IMR-90 (cell line): Measurements from ENCODE around the gene CPNE2. TPM values are rescaled to one million over a fixed set of nuclear protein-coding genes. Genes with fewer than 3 reads are reported as not detected.

ENCODE experiments used
- ATAC-seq: fragments of 200-7000 bp; cut with Tn5 transposase; 2 replicates; pipeline ENCODE4 v1.9.1; 2020; ENCODE audit warnings: low read depth, mild to moderate bottlenecking, moderate library complexity
- BruUV-seq: library from RNA; stranded (reverse); fragments of 400-500 nt; replicated peaks from 2 replicates; lab custom pipeline; 2021; lab: Mats Ljungman, UMichigan
- CTCF ChIA-PET: fragments of 300-600 bp; formaldehyde crosslinking; extraction: SDS; loops from one replicate; lab custom pipeline; 2021; ENCODE audit warnings: antibody characterized with exemption; lab: Yijun Ruan, JAX
- POLR2A ChIA-PET: fragments of 300-600 bp; sonication (Branson Sonifier 250); formaldehyde crosslinking; loops from one replicate; lab custom pipeline; 2022; ENCODE audit warnings: antibody characterized with exemption; ENCODE audit not compliant: unreplicated experiment; lab: Charles Lee
- DNase-seq: peaks from one replicate; pipeline ENCODE4 v3.0.0; 2013
- H2AFZ ChIP-seq: replicated peaks from 2 replicates; pipeline ENCODE3; 2013; ENCODE audit warnings: low read length, mild to moderate bottlenecking; ENCODE audit not compliant: poor library complexity
- H2AK5ac ChIP-seq: 2 replicates; pipeline ENCODE4 v1.6.1; 2013; ENCODE audit warnings: low read depth, low read length, inconsistent platforms
- H2AK9ac ChIP-seq: replicated peaks from 2 replicates; pipeline ENCODE3; 2013; ENCODE audit warnings: mild to moderate bottlenecking, low read depth, low read length, moderate library complexity; ENCODE audit not compliant: poor library complexity
- H2BK120ac ChIP-seq: 2 replicates; pipeline ENCODE4 v1.6.1; 2013; ENCODE audit warnings: low read depth, low read length, inconsistent platforms
- H2BK15ac ChIP-seq: 3 replicates; pipeline ENCODE4 v1.6.1; 2013; ENCODE audit warnings: low read depth, low read length, inconsistent platforms
- H2BK20ac ChIP-seq: 2 replicates; pipeline ENCODE4 v1.6.1; 2013; ENCODE audit warnings: low read depth, mild to moderate bottlenecking, inconsistent platforms, low read length, moderate library complexity
- H2BK5ac ChIP-seq: 2 replicates; pipeline ENCODE4 v1.6.1; 2013; ENCODE audit warnings: mild to moderate bottlenecking, low read depth, low read length, inconsistent platforms; ENCODE audit not compliant: poor library complexity, severe bottlenecking
- H3K14ac ChIP-seq: replicated peaks from 2 replicates; pipeline ENCODE4 v1.6.1; 2013; ENCODE audit warnings: low read depth, low read length, inconsistent platforms
- H3K18ac ChIP-seq: 2 replicates; pipeline ENCODE4 v1.6.1; 2013; ENCODE audit warnings: low read depth, low read length, control low read depth
- H3K23ac ChIP-seq: 2 replicates; pipeline ENCODE4 v1.6.1; 2013; ENCODE audit warnings: low read depth, low read length, inconsistent platforms
- H3K27ac ChIP-seq: 2 replicates; pipeline ENCODE4 v1.5.1; 2013; ENCODE audit warnings: mild to moderate bottlenecking, control low read depth, low read length; ENCODE audit not compliant: insufficient read depth
- H3K27me3 ChIP-seq: 2 replicates; pipeline ENCODE4 v1.6.1; 2013; ENCODE audit warnings: low read length; ENCODE audit not compliant: control insufficient read depth, insufficient read depth
- H3K36me3 ChIP-seq: 2 replicates; pipeline ENCODE4 v1.6.1; 2013; ENCODE audit warnings: low read length, mixed read lengths; ENCODE audit not compliant: control insufficient read depth, insufficient read depth
- H3K4ac ChIP-seq: 2 replicates; pipeline ENCODE4 v1.6.1; 2013; ENCODE audit warnings: low read depth, low read length, inconsistent platforms
- H3K4me1 ChIP-seq: 2 replicates; pipeline ENCODE4 v1.6.1; 2013; ENCODE audit warnings: low read length, mixed read lengths; ENCODE audit not compliant: control insufficient read depth, insufficient read depth
- H3K4me2 ChIP-seq: 2 replicates; pipeline ENCODE4 v1.6.1; 2013; ENCODE audit warnings: low read depth, mild to moderate bottlenecking, control low read depth, low read length, moderate library complexity
- H3K4me3 ChIP-seq: 2 replicates; pipeline ENCODE4 v1.5.1; 2013; ENCODE audit warnings: low read depth, mild to moderate bottlenecking, control low read depth, low read length, moderate library complexity; ENCODE audit not compliant: insufficient read depth
- H3K56ac ChIP-seq: 2 replicates; pipeline ENCODE4 v1.6.1; 2013; ENCODE audit warnings: low read length, inconsistent platforms; ENCODE audit not compliant: insufficient read depth; ENCODE audit errors: extremely low read depth
- H3K79me1 ChIP-seq, 2 experiments: 2 replicates each; pipeline ENCODE4 v1.6.1; 2013; ENCODE audit warnings: low read length in 2 of 2, inconsistent platforms in 1 of 2, low read depth in 1 of 2
- H3K9ac ChIP-seq: 2 replicates; pipeline ENCODE4 v1.6.1; 2013; ENCODE audit warnings: low read depth, low read length, control low read depth
- H3K9me1 ChIP-seq: 2 replicates; pipeline ENCODE4 v1.6.1; 2013; ENCODE audit warnings: low read length, inconsistent platforms; ENCODE audit not compliant: insufficient read depth
- H3K9me3 ChIP-seq: 2 replicates; pipeline ENCODE4 v1.6.1; 2013; ENCODE audit warnings: low read length; ENCODE audit not compliant: control insufficient read depth, insufficient read depth
- H4K20me1 ChIP-seq: 2 replicates; pipeline ENCODE4 v1.6.1; 2013; ENCODE audit warnings: low read length, inconsistent platforms; ENCODE audit not compliant: insufficient read depth
- H4K5ac ChIP-seq: 2 replicates; pipeline ENCODE4 v1.6.1; 2013; ENCODE audit warnings: mild to moderate bottlenecking, low read depth, low read length, control low read depth
- H4K8ac ChIP-seq, 2 experiments: 2 replicates each; pipeline ENCODE4 v1.6.1; 2013; ENCODE audit warnings: low read depth in 2 of 2, low read length in 2 of 2, control low read depth in 1 of 2, inconsistent platforms in 1 of 2
- H4K91ac ChIP-seq: 2 replicates; pipeline ENCODE4 v1.6.1; 2013; ENCODE audit warnings: low read depth, low read length, inconsistent platforms; ENCODE audit not compliant: insufficient read depth
- BHLHE40 ChIP-seq: fragments of 150-350 bp; IDR thresholded peaks from 2 replicates; pipeline ENCODE4 v1.6.1; 2016; ENCODE audit warnings: mild to moderate bottlenecking, low read depth, low read length
- CEBPB ChIP-seq: IDR thresholded peaks from 2 replicates; pipeline ENCODE4 v1.6.1; 2012; ENCODE audit warnings: low read depth, low read length, improper control_type of control experiment
- CHD1 ChIP-seq: IDR thresholded peaks from 2 replicates; pipeline ENCODE4 v1.6.1; 2012; ENCODE audit warnings: low read depth, low read length, improper control_type of control experiment
- FOS ChIP-seq: fragments of 150-350 bp; IDR thresholded peaks from 2 replicates; pipeline ENCODE4 v1.6.1; 2016; ENCODE audit warnings: low read depth, low read length
- MAFK ChIP-seq: IDR thresholded peaks from 2 replicates; pipeline ENCODE4 v1.6.1; 2012; ENCODE audit warnings: low read depth, low read length, improper control_type of control experiment
- MAZ ChIP-seq: IDR thresholded peaks from 2 replicates; pipeline ENCODE4 v1.6.1; 2012; ENCODE audit warnings: low read depth, mild to moderate bottlenecking, low read length, improper control_type of control experiment, moderate library complexity, borderline replicate concordance
- MXI1 ChIP-seq: IDR thresholded peaks from 2 replicates; pipeline ENCODE4 v1.6.1; 2012; ENCODE audit warnings: low read depth, mild to moderate bottlenecking, low read length, moderate library complexity, borderline replicate concordance
- NFE2L2 ChIP-seq: fragments of 150-350 bp; IDR thresholded peaks from 2 replicates; pipeline ENCODE4 v1.6.1; 2016; ENCODE audit warnings: low read depth, mild to moderate bottlenecking, low read length
- POLR2A ChIP-seq: IDR thresholded peaks from 2 replicates; pipeline ENCODE4 v1.6.1; 2012; ENCODE audit warnings: mild to moderate bottlenecking, low read depth, low read length
- RAD21 ChIP-seq: IDR thresholded peaks from 2 replicates; pipeline ENCODE4 v1.6.1; 2012; ENCODE audit warnings: low read length, improper control_type of control experiment
- RCOR1 ChIP-seq: IDR thresholded peaks from 2 replicates; pipeline ENCODE4 v1.6.1; 2012; ENCODE audit warnings: mild to moderate bottlenecking, low read length, improper control_type of control experiment; ENCODE audit not compliant: insufficient replicate concordance
- RFX5 ChIP-seq: IDR thresholded peaks from 2 replicates; pipeline ENCODE4 v1.8.0; 2012; ENCODE audit warnings: low read depth, mild to moderate bottlenecking, low read length, moderate library complexity
- SMC3 ChIP-seq: fragments of 150-350 bp; IDR thresholded peaks from 2 replicates; pipeline ENCODE4 v1.6.1; 2016; ENCODE audit warnings: low read depth, mild to moderate bottlenecking, antibody characterized with exemption, low read length, moderate library complexity
- WGBS, 2 experiments: methylation state at CpG; one replicate each; pipeline versions ENCODE4 v1.1.5 to v1.1.7; 2013; ENCODE audit warnings: missing lambda C conversion rate in 2 of 2; ENCODE audit not compliant: insufficient read length in 1 of 2; ENCODE audit errors: extremely low coverage in 2 of 2; 5-methylcytosine and 5-hydroxymethylcytosine counted together
- dilution Hi-C: fragments of 300-500 bp; cut with HindIII; formaldehyde crosslinking; loops from one replicate; pipeline ENCODE4 v1.14.3; 2018; ENCODE audit warnings: low sequenced_read_pairs; ENCODE audit not compliant: unreplicated experiment
- in situ Hi-C: fragments of 300-500 bp; cut with MboI; formaldehyde crosslinking; loops from 3 replicates; pipeline ENCODE4 v1.14.3; 2019; ENCODE audit warnings: low sequenced_read_pairs, inconsistent platforms, mixed read lengths
- intact Hi-C: fragments of 100-400 bp; cut with micrococcal nuclease; formaldehyde crosslinking; loops from 2 replicates; pipeline ENCODE4 v1.10.0; 2022
- polyA plus RNA-seq, 3 experiments: library from polyadenylated mRNA; depleted of rRNA; stranded (reverse); fragments of >200 nt; gene quantifications; 2 replicates each; pipeline ENCODE4 v1.2.3, GENCODE V29; 2012; ENCODE audit warnings: low replicate concordance in 1 of 3
- total RNA-seq: library from RNA; depleted of rRNA; stranded (reverse); fragments of >200 nt; gene quantifications from 2 replicates; pipeline ENCODE4 v1.2.3, GENCODE V29; 2012
- TF ChIP-seq, protein P1 (sequence below): fragments of 150-350 bp; IDR thresholded peaks from 2 replicates; pipeline ENCODE4 v1.6.1; 2016; ENCODE audit warnings: low read depth, mild to moderate bottlenecking, low read length, moderate library complexity, borderline replicate concordance
- TF ChIP-seq, protein P2 (sequence below): fragments of 150-350 bp; IDR thresholded peaks from 2 replicates; pipeline ENCODE4 v1.6.1; 2017; ENCODE audit warnings: mild to moderate bottlenecking, antibody characterized with exemption, low read length, low read depth
- TF ChIP-seq, protein P3 (sequence below): conservative IDR thresholded peaks from 2 replicates; pipeline ENCODE4 v1.5.1; 2012; ENCODE audit warnings: mild to moderate bottlenecking, low read depth, low read length, improper control_type of control experiment

The CPNE2 gene
- total and polyA plus RNA-seq, 2 of the 4 experiments (the other 2 are of a cell fraction) = 15.4 to 48.0 TPM

DNA sequence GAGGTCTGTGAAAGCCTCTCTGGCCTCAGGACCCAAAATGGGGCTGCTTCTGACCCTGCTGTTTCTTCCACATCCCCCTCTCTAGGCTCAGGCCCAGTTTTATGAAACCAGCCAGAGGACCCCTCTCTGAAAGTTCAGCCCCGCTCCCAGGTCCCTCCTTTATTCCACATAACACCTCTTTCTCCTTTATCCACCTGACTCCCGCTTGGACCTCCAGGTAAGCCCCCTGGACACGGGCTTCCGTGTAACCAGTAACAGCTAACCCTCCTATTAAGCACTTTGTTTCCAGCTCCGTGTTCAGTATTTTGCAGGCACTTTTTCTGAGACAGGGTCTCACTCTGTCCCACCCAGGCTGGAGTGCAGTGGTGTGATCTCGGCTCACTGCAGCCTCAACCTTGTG lies 56.1 kb downstream of the CPNE2 start:
- Histone ChIP-seq H2AK9ac (no peak overlapping the region), H2BK120ac (no peak overlapping the region), H3K27me3 (no peaks in the 10 kb centered on the region), H4K20me1 (no peaks in the 10 kb centered on the region; the same call in 1 of the 2 replicates), H3K4ac (no peak overlapping the region), H3K9me3 (no peaks in the 10 kb centered on the region), H3K79me1 (no peaks in the 10 kb centered on the region), H3K18ac (no peak overlapping the region), H4K91ac (no peak overlapping the region), H3K4me1 (peaks cover 6% of the 10 kb centered on the region; the same call in 1 of the 2 replicates), H4K5ac (no peak overlapping the region), H3K56ac (no peak overlapping the region), H3K14ac (no peak overlapping the region), H3K9ac (no peak overlapping the region), H2BK5ac (no peak overlapping the region), H3K4me2 (no peak overlapping the region), H2BK20ac (no peak overlapping the region), H3K9me1 (peaks cover 29% of the 10 kb centered on the region), H3K4me3 (no peak overlapping the region), H4K8ac (no peak overlapping the region), H3K23ac (no peak overlapping the region), H3K27ac (no peak overlapping the region), H2AK5ac (no peak overlapping the region), H3K36me3 (peaks cover 13% of the 10 kb centered on the region), H2BK15ac (no peak overlapping the region), H2AFZ (no peak overlapping the region)
- in situ Hi-C loops (no loop called here), intact Hi-C loops (no loop called here), dilution Hi-C loops (no loop called here)
- DNase-seq (no peak), ATAC-seq (no peak)
- TF ChIP-seq MAFK = no peak
- TF ChIP-seq, protein P1, sequence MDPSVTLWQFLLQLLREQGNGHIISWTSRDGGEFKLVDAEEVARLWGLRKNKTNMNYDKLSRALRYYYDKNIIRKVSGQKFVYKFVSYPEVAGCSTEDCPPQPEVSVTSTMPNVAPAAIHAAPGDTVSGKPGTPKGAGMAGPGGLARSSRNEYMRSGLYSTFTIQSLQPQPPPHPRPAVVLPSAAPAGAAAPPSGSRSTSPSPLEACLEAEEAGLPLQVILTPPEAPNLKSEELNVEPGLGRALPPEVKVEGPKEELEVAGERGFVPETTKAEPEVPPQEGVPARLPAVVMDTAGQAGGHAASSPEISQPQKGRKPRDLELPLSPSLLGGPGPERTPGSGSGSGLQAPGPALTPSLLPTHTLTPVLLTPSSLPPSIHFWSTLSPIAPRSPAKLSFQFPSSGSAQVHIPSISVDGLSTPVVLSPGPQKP = no peak
- TF ChIP-seq NFE2L2 = no peak
- TF ChIP-seq MAZ = no peak
- no peak for TF ChIP-seq FOS
- TF ChIP-seq, protein P2, sequence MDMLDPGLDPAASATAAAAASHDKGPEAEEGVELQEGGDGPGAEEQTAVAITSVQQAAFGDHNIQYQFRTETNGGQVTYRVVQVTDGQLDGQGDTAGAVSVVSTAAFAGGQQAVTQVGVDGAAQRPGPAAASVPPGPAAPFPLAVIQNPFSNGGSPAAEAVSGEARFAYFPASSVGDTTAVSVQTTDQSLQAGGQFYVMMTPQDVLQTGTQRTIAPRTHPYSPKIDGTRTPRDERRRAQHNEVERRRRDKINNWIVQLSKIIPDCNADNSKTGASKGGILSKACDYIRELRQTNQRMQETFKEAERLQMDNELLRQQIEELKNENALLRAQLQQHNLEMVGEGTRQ = no peak
- TF ChIP-seq CEBPB = no peak
- TF ChIP-seq RCOR1 = no peak
- no peak for TF ChIP-seq RFX5
- TF ChIP-seq MXI1 = no peak
- no peak for TF ChIP-seq RAD21
- no peak for TF ChIP-seq POLR2A
- TF ChIP-seq CHD1 = no peak
- TF ChIP-seq SMC3 = no peak
- no peak for TF ChIP-seq BHLHE40
- TF ChIP-seq, protein P3, sequence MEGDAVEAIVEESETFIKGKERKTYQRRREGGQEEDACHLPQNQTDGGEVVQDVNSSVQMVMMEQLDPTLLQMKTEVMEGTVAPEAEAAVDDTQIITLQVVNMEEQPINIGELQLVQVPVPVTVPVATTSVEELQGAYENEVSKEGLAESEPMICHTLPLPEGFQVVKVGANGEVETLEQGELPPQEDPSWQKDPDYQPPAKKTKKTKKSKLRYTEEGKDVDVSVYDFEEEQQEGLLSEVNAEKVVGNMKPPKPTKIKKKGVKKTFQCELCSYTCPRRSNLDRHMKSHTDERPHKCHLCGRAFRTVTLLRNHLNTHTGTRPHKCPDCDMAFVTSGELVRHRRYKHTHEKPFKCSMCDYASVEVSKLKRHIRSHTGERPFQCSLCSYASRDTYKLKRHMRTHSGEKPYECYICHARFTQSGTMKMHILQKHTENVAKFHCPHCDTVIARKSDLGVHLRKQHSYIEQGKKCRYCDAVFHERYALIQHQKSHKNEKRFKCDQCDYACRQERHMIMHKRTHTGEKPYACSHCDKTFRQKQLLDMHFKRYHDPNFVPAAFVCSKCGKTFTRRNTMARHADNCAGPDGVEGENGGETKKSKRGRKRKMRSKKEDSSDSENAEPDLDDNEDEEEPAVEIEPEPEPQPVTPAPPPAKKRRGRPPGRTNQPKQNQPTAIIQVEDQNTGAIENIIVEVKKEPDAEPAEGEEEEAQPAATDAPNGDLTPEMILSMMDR = no peak
- ChIA-PET POLR2A (no interaction called here), CTCF (no interaction called here)
- 100% methylated on average over 5 of the region's 6 CpGs; no CpG with 5 or more reads in 1 of the 2 experiments for WGBS, 2 experiments
- BruUV-seq = no TSS peak
